Measurements from ENCODE around the gene RFC3. TPM values are rescaled to one million over a fixed set of nuclear protein-coding genes. Genes with fewer than 3 reads are reported as not detected.

RFC3 gene
- total RNA-seq, 1 donor from 2014 or later, result 74.7 TPM

GRCh38 chr13:33860526-33860925, 42.6 kb downstream of the RFC3 start:
- DNase-seq (ENCODE audit: low spot score), result no peak
- H3K36me3 Mint-ChIP-seq (ENCODE audit: low read depth), result peaks cover 3% of the 10 kb centered on the region

GRCh38 chr13:33862016-33862415, 44.1 kb downstream of the RFC3 start:
- Mint-ChIP-seq H3K9me3 (no peaks in the 10 kb centered on the region), H3K4me3 (no peak overlapping the region), H3K27ac (no peak overlapping the region), H3K27me3 (ENCODE audit: insufficient read depth) (no peaks in the 10 kb centered on the region), H3K36me3 (ENCODE audit: low read depth) (no peaks in the 10 kb centered on the region), H3K4me1 (ENCODE audit: low read depth) (no peaks in the 10 kb centered on the region)
- intact Hi-C loops (cut with micrococcal nuclease), result no loop called here
- DNase-seq (ENCODE audit: low spot score), result no peak

More at GRCh38 chr13:33860526-33860925, 42.6 kb downstream of the RFC3 start:
- intact Hi-C loops (cut with micrococcal nuclease), result no loop called here
- Mint-ChIP-seq H3K27me3 (ENCODE audit: insufficient read depth) (no peaks in the 10 kb centered on the region), H3K27ac (no peak overlapping the region), H3K9me3 (no peaks in the 10 kb centered on the region), H3K4me3 (no peak overlapping the region), H3K4me1 (ENCODE audit: low read depth) (no peaks in the 10 kb centered on the region)

- no peaks in the 10 kb centered on the region for H3K9me3 Mint-ChIP-seq
- DNase-seq (ENCODE audit: low spot score), result no peak
- no peak overlapping the region for H3K4me3 Mint-ChIP-seq
- H3K27ac Mint-ChIP-seq, result no peak overlapping the region
- no peaks in the 10 kb centered on the region for H3K4me1 Mint-ChIP-seq (ENCODE audit: low read depth)
- peaks cover 1% of the 10 kb centered on the region for H3K36me3 Mint-ChIP-seq (ENCODE audit: low read depth)
- no peaks in the 10 kb centered on the region for H3K27me3 Mint-ChIP-seq (ENCODE audit: insufficient read depth)
- intact Hi-C loops (cut with micrococcal nuclease), result no loop called here
These were observed 45.3 kb downstream of the RFC3 start for GRCh38 chr13:33863188-33863789.

- no peaks in the 10 kb centered on the region for H3K9me3 Mint-ChIP-seq
- H3K36me3 Mint-ChIP-seq (ENCODE audit: low read depth), result peaks cover 1% of the 10 kb centered on the region
- DNase-seq (ENCODE audit: low spot score), result no peak
- H3K4me3 Mint-ChIP-seq, result no peak overlapping the region
- H3K27ac Mint-ChIP-seq, result no peak overlapping the region
- H3K27me3 Mint-ChIP-seq (ENCODE audit: insufficient read depth), result no peaks in the 10 kb centered on the region
- intact Hi-C loops (cut with micrococcal nuclease), result no loop called here
- H3K4me1 Mint-ChIP-seq (ENCODE audit: low read depth), result no peaks in the 10 kb centered on the region
These were observed 48.0 kb downstream of the RFC3 start for GRCh38 chr13:33865945-33866344.

- Mint-ChIP-seq H3K9me3 (no peaks in the 10 kb centered on the region), H3K4me3 (no peak overlapping the region), H3K27me3 (ENCODE audit: insufficient read depth) (no peaks in the 10 kb centered on the region), H3K4me1 (ENCODE audit: low read depth) (no peaks in the 10 kb centered on the region), H3K36me3 (ENCODE audit: low read depth) (peaks cover 1% of the 10 kb centered on the region), H3K27ac (no peak overlapping the region)
- intact Hi-C loops (cut with micrococcal nuclease), result no loop called here
- DNase-seq (ENCODE audit: low spot score), result no peak
These were observed 49.5 kb downstream of the RFC3 start for GRCh38 chr13:33867472-33867871.

- no peak for DNase-seq (ENCODE audit: low spot score)
- no peaks in the 10 kb centered on the region for H3K4me1 Mint-ChIP-seq (ENCODE audit: low read depth)
- intact Hi-C loops (cut with micrococcal nuclease), result no loop called here
- H3K27me3 Mint-ChIP-seq (ENCODE audit: insufficient read depth), result no peaks in the 10 kb centered on the region
- H3K9me3 Mint-ChIP-seq, result no peaks in the 10 kb centered on the region
- H3K27ac Mint-ChIP-seq, result no peak overlapping the region
- H3K4me3 Mint-ChIP-seq, result no peak overlapping the region
- H3K36me3 Mint-ChIP-seq (ENCODE audit: low read depth), result peaks cover 1% of the 10 kb centered on the region
These were observed 50.5 kb downstream of the RFC3 start for GRCh38 chr13:33868343-33868994.

GRCh38 chr13:33869005-33869404, 51.1 kb downstream of the RFC3 start:
- Mint-ChIP-seq H3K4me3 (no peak overlapping the region), H3K27ac (no peak overlapping the region), H3K27me3 (ENCODE audit: insufficient read depth) (no peaks in the 10 kb centered on the region), H3K36me3 (ENCODE audit: low read depth) (peaks cover 1% of the 10 kb centered on the region), H3K9me3 (no peaks in the 10 kb centered on the region), H3K4me1 (ENCODE audit: low read depth) (no peaks in the 10 kb centered on the region)
- no peak for DNase-seq (ENCODE audit: low spot score)
- intact Hi-C loops (cut with micrococcal nuclease), result no loop called here

GRCh38 chr13:33870046-33870668, 52.2 kb downstream of the RFC3 start:
- H3K4me3 Mint-ChIP-seq, result no peak overlapping the region
- DNase-seq (ENCODE audit: low spot score), result no peak
- H3K36me3 Mint-ChIP-seq (ENCODE audit: low read depth), result peaks cover 1% of the 10 kb centered on the region
- H3K27ac Mint-ChIP-seq, result no peak overlapping the region
- no peaks in the 10 kb centered on the region for H3K27me3 Mint-ChIP-seq (ENCODE audit: insufficient read depth)
- H3K4me1 Mint-ChIP-seq (ENCODE audit: low read depth), result no peaks in the 10 kb centered on the region
- intact Hi-C loops (cut with micrococcal nuclease), result no loop called here
- no peaks in the 10 kb centered on the region for H3K9me3 Mint-ChIP-seq

- Mint-ChIP-seq H3K36me3 (ENCODE audit: low read depth) (peaks cover 1% of the 10 kb centered on the region), H3K27ac (no peak overlapping the region), H3K4me3 (no peak overlapping the region), H3K9me3 (no peaks in the 10 kb centered on the region), H3K27me3 (ENCODE audit: insufficient read depth) (no peaks in the 10 kb centered on the region), H3K4me1 (ENCODE audit: low read depth) (no peaks in the 10 kb centered on the region)
- intact Hi-C loops (cut with micrococcal nuclease), result no loop called here
- no peak for DNase-seq (ENCODE audit: low spot score)
These were observed 53.5 kb downstream of the RFC3 start for GRCh38 chr13:33871207-33872004.

- no peaks in the 10 kb centered on the region for H3K9me3 Mint-ChIP-seq
- peaks cover 1% of the 10 kb centered on the region for H3K36me3 Mint-ChIP-seq (ENCODE audit: low read depth)
- no peak for DNase-seq (ENCODE audit: low spot score)
- no peaks in the 10 kb centered on the region for H3K27me3 Mint-ChIP-seq (ENCODE audit: insufficient read depth)
- H3K4me3 Mint-ChIP-seq, result no peak overlapping the region
- intact Hi-C loops (cut with micrococcal nuclease), result no loop called here
- no peaks in the 10 kb centered on the region for H3K4me1 Mint-ChIP-seq (ENCODE audit: low read depth)
- no peak overlapping the region for H3K27ac Mint-ChIP-seq
These were observed 54.0 kb downstream of the RFC3 start for GRCh38 chr13:33872005-33872351.

GRCh38 chr13:33873251-33873908, 55.4 kb downstream of the RFC3 start:
- Mint-ChIP-seq H3K36me3 (ENCODE audit: low read depth) (no peaks in the 10 kb centered on the region), H3K27ac (no peak overlapping the region), H3K9me3 (no peaks in the 10 kb centered on the region), H3K27me3 (ENCODE audit: insufficient read depth) (no peaks in the 10 kb centered on the region), H3K4me1 (ENCODE audit: low read depth) (no peaks in the 10 kb centered on the region), H3K4me3 (no peak overlapping the region)
- no peak for DNase-seq (ENCODE audit: low spot score)
- intact Hi-C loops (cut with micrococcal nuclease), result no loop called here

GRCh38 chr13:33874871-33875270, 56.9 kb downstream of the RFC3 start:
- no peaks in the 10 kb centered on the region for H3K9me3 Mint-ChIP-seq
- H3K27ac Mint-ChIP-seq, result no peak overlapping the region
- no peaks in the 10 kb centered on the region for H3K36me3 Mint-ChIP-seq (ENCODE audit: low read depth)
- DNase-seq (ENCODE audit: low spot score), result no peak
- H3K27me3 Mint-ChIP-seq (ENCODE audit: insufficient read depth), result no peaks in the 10 kb centered on the region
- no peaks in the 10 kb centered on the region for H3K4me1 Mint-ChIP-seq (ENCODE audit: low read depth)
- H3K4me3 Mint-ChIP-seq, result no peak overlapping the region
- intact Hi-C loops (cut with micrococcal nuclease), result no loop called here
